Thyroid gland (tissue), 4 donors: Measurements from ENCODE around the gene LRATD1.

Experiments used
- POLR2A ChIP-seq, 2 donors: fragments of 450-650 bp; IDR thresholded peaks; one replicate each; pipeline ENCODE4 v1.6.1; 2017; ENCODE audit warnings: antibody characterized with exemption in 2 of 2, mild to moderate bottlenecking in 2 of 2, moderate library complexity in 1 of 2
- TF ChIP-seq, protein P1 (sequence below), 6 experiments: fragments of 200-600 bp in 3 of 6; fragments of 450-650 bp in 3 of 6; sonication (generic) in 3 of 6; IDR thresholded peaks; one replicate each; pipeline ENCODE4 v1.5.1; 2016 to 2019; ENCODE audit warnings: antibody characterized with exemption in 6 of 6, mild to moderate bottlenecking in 2 of 6, inconsistent platforms in 1 of 6, moderate library complexity in 1 of 6

DNA sequence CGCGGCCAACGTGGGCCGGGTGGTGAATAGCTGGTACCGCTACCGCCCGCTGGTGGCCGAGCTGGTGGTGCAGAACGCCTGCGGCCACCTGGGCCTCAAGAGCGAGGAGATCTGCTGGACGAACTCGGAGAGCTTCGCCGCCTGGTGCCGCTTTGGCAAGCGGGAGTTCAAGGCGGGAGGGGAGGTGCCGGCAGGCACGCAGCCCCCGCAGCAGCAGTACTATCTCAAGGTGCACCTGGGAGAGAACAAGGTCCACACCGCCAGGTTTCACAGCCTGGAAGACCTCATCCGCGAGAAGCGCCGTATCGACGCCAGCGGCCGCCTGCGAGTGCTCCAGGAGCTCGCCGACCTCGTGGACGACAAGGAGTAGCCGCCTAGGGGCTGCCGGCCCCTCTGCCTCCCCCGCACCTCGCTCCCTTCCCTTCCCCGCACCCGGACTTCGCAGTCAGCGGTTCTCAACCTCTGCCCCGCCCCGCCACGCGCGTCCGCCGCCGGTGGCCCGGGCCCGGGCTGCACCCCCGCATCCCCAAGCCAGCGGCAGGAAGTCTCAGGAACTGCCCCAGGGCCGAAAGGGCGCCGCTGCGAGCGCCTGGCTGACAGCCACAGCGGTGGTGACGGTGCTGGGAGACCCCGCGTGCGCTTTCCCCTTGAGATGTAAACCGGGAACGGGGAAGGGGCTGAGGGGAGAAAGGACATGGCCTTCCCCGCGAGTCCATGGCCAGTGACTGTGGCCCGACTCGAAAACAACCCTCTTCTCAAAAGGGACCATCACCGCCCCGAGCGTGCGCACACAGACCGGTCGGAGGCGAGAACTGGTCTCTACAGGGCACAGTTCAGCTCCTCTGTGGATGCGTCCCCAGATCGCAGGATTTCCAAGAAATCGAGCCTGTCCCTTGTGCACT lies 2.2 kb downstream of the LRATD1 start:
- TF ChIP-seq, protein P1, sequence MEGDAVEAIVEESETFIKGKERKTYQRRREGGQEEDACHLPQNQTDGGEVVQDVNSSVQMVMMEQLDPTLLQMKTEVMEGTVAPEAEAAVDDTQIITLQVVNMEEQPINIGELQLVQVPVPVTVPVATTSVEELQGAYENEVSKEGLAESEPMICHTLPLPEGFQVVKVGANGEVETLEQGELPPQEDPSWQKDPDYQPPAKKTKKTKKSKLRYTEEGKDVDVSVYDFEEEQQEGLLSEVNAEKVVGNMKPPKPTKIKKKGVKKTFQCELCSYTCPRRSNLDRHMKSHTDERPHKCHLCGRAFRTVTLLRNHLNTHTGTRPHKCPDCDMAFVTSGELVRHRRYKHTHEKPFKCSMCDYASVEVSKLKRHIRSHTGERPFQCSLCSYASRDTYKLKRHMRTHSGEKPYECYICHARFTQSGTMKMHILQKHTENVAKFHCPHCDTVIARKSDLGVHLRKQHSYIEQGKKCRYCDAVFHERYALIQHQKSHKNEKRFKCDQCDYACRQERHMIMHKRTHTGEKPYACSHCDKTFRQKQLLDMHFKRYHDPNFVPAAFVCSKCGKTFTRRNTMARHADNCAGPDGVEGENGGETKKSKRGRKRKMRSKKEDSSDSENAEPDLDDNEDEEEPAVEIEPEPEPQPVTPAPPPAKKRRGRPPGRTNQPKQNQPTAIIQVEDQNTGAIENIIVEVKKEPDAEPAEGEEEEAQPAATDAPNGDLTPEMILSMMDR (IDR thresholded peaks at IDR 0.05) = peak; percentile 48 to 81 (median 62)
- TF ChIP-seq POLR2A (IDR thresholded peaks at IDR 0.05) = peak in 1 of 2 donors; percentile 37
